ENCODE results near the gene HHIPL1.

DNA sequence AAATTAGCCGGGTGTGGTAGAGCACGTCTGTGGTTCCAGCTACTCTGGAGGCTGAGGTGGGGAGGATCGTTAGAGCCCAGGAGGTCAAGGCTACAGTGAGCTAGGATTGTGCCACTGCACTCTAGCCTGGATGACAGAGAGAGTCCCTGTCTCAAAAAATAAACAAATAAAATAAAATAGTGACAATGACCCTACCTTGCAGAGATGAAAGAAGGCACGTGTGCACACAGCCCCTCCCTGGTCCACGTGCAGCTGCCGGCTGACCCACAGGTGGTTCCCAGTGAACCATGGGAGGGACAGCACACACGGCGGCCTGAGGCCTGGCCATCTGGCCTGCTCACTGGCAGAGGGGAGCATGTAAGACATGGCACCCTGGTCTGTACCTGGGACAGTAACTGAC is 4.7 kb downstream of the HHIPL1 start:
- TF ChIP-seq POLR2A (IDR thresholded peaks at IDR 0.05; ENCODE audit: low read length) = no peak
- TF ChIP-seq GATA1 (IDR thresholded peaks at IDR 0.05; ENCODE audit: low read depth, low read length) = no peak

Measured in erythroblast (primary cell).